Common myeloid progenitor, CD34-positive (primary cell): ENCODE data around the gene SULF2.
A peak's percentile ranks its signal among the peaks of the same experiment; 100 is the strongest.

Source experiments
- CTCF ChIA-PET: fragments of 350-600 bp; sonication (Branson Sonifier 250); formaldehyde crosslinking; loops from one replicate; lab custom pipeline; 2021; ENCODE audit warnings: antibody characterized with exemption; lab: Charles Lee
- POLR2A ChIA-PET: fragments of 350-600 bp; sonication (Branson Sonifier 250); formaldehyde crosslinking; loops from one replicate; lab custom pipeline; 2021; ENCODE audit warnings: antibody characterized with exemption; lab: Charles Lee
- DNase-seq, 3 donors: peaks; one replicate each; pipeline versions ENCODE4 v3.0.0 to v3.0.0-alpha.2; 2013
- H3K27ac ChIP-seq, 2 experiments: 1 replicate in 1 of 2; 2 replicates in 1 of 2; pipeline ENCODE4 v1.7.0; 2013; ENCODE audit warnings: inconsistent platforms in 2 of 2, low read length in 2 of 2, mild to moderate bottlenecking in 2 of 2, low read depth in 1 of 2, moderate library complexity in 1 of 2; ENCODE audit not compliant: severe bottlenecking in 2 of 2, insufficient read depth in 1 of 2, poor library complexity in 1 of 2
- H3K27me3 ChIP-seq, 5 experiments: replicated peaks in 2 of 5; 1 replicate in 3 of 5; 2 replicates in 2 of 5; pipeline versions ENCODE4 v1.6.1 to v1.7.0; 2013; ENCODE audit warnings: low read length in 4 of 5, mild to moderate bottlenecking in 2 of 5, moderate library complexity in 2 of 5, inconsistent platforms in 1 of 5; ENCODE audit not compliant: insufficient read depth in 5 of 5, control insufficient read depth in 4 of 5
- H3K36me3 ChIP-seq, 4 experiments: 1 replicate in 2 of 4; 2 replicates in 2 of 4; pipeline versions ENCODE4 v1.6.1 to v1.7.0; 2013; ENCODE audit warnings: low read length in 3 of 4, control low read depth in 1 of 4, mild to moderate bottlenecking in 1 of 4; ENCODE audit not compliant: control insufficient read depth in 4 of 4, insufficient read depth in 4 of 4
- H3K4me1 ChIP-seq, 4 experiments: 1 replicate in 3 of 4; 2 replicates in 1 of 4; pipeline versions ENCODE4 v1.6.1 to v1.7.1; 2013; ENCODE audit warnings: low read length in 3 of 4, mild to moderate bottlenecking in 3 of 4, control low read depth in 1 of 4, inconsistent platforms in 1 of 4, moderate library complexity in 1 of 4; ENCODE audit not compliant: control insufficient read depth in 4 of 4, insufficient read depth in 4 of 4; ENCODE audit errors: control extremely low read depth in 1 of 4
- H3K4me3 ChIP-seq, 7 experiments: 1 replicate in 4 of 7; 2 replicates in 3 of 7; pipeline versions ENCODE4 v1.5.1 to v1.7.0; 2013; ENCODE audit warnings: mild to moderate bottlenecking in 7 of 7, low read length in 6 of 7, moderate library complexity in 6 of 7, inconsistent platforms in 2 of 7, low read depth in 2 of 7, control low read depth in 1 of 7; ENCODE audit not compliant: insufficient read depth in 4 of 7, control insufficient read depth in 1 of 7; ENCODE audit errors: extremely low read depth in 1 of 7
- H3K9me3 ChIP-seq, 5 experiments: 1 replicate in 4 of 5; 2 replicates in 1 of 5; pipeline versions ENCODE4 v1.6.1 to v1.7.1; 2013; ENCODE audit warnings: low read length in 4 of 5, mild to moderate bottlenecking in 2 of 5, inconsistent platforms in 1 of 5, low read depth in 1 of 5, moderate library complexity in 1 of 5; ENCODE audit not compliant: control insufficient read depth in 4 of 5, insufficient read depth in 2 of 5; ENCODE audit errors: control extremely low read depth in 1 of 5
- WGBS: methylation state at CpG from one replicate; pipeline ENCODE4 v1.1.5; 2013; ENCODE audit not compliant: insufficient coverage; 5-methylcytosine and 5-hydroxymethylcytosine counted together

The SULF2 gene

DNA sequence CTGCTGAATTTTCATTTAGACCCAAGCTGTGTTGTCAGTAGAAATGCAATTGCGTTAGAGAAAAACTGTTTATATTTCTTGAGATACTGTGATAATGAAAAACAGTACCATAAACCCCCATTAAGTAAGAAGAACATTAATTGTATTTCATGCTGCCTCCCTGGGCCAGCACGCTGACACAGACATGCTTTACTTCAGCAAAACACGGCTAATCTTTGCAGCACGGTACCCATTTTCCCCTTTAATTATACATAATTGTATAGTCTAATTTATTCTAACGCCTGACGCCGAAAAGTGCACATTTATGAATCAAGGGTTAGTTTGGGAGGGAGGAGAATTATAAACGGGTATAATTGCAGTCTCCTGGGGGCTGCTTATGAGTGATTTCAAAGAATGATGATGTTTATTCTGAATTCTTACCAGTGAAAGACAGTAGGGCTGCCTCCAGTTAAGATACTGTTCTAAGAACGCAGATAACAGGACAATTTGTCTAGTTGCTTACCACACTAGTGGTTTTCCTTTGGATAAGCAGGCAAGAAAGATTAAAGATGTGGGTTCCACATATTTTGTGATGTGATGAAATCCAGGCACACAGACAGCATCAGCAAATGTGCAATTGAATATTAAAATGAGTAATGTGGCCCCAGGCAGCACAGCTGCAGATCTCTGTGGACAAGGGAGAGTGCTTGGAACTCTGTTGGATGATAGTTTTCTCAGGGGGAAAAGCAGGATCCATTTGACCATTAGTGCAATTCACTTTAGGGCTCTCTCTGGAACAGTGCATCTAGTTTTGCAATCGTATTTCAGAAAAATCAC, 4.7 kb upstream of the SULF2 start:
- POLR2A ChIA-PET, result no interaction called here

DNA sequence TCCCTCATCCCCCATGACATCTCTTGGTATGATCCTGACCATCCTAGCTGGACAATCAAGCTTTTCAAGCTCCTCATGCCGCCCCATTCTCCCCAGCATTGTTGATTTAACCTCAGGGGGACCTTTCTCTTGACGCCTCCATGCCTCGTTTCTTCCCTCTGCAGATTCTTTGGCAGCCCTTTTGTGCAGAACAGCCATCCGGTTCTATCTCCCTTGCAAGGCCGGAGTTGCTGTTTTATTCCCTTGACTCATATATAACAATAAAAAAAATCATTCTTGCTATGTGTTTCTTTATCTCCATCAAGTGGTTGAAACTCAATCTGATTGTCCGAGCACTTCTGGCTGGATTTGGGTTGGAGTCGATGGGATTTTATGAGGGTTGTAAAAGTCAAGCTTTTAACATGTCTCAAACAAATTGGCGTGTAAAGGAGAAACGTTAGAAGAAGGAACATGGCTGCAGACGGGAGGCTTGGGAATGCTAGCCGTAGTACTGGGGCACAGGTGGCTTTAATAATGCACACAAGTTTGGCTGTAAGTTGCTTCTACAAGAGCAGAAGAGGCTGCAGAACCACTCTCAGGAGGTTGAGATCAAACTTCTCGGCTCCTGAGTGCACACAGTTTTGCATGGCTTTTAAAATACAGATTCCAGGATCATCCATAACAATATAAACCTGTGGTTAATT, 3.9 kb upstream of the SULF2 start:
- ChIA-PET POLR2A (no interaction called here), CTCF (no interaction called here)
- no peak overlapping the region for H3K27ac ChIP-seq
- WGBS, result 94% methylated on average over 8 of the region's 12 CpGs
- no peak overlapping the region for H3K4me3 ChIP-seq
- H3K9me3 ChIP-seq, result no peaks in the 10 kb centered on the region
- no peaks in the 10 kb centered on the region for H3K36me3 ChIP-seq
- peaks cover 4 to 19% (median 18%) of the 10 kb centered on the region in 4 experiments for H3K4me1 ChIP-seq
- no peak for DNase-seq
- H3K27me3 ChIP-seq, result peaks cover 2 to 50% (median 14%) of the 10 kb centered on the region in 5 experiments

More for the DNA sequence above, 4.7 kb upstream of the SULF2 start:
- WGBS, result 95% methylated on average over 5 of the region's 10 CpGs
- no peak overlapping the region for H3K27ac ChIP-seq
- peaks cover 0 to 12% (median 11%) of the 10 kb centered on the region in 4 experiments for H3K4me1 ChIP-seq
- H3K9me3 ChIP-seq, result no peaks in the 10 kb centered on the region
- H3K36me3 ChIP-seq, result no peaks in the 10 kb centered on the region
- no peak overlapping the region for H3K4me3 ChIP-seq
- peaks cover 0 to 43% (median 9%) of the 10 kb centered on the region in 5 experiments for H3K27me3 ChIP-seq
- CTCF ChIA-PET, result interaction anchor here (1.0 kb wide), 1 partner anchor 13 kb away, joined by 3 read pairs; no protein-coding TSS in a partner anchor
- peak in 1 of 3 donors; percentile 41 for DNase-seq

DNA sequence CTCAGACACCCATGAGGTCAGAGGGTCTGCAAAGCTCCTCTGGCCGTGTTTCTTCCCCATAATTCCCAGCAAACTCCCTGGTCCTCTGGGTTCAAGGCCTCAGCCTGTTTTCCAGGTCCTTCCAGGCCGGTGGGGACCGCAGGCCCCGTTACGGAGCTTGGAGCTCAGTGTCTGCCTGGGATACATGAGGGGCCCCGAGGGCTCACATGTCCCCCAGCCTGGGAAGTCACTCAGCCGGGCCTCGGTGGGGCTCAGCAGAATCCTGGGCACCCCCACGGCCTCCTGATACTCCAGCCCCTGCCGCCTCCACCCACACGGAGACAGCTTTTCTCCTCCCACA, 3.4 kb upstream of the SULF2 start:
- WGBS, result 97% methylated on average over 11 of the region's 11 CpGs
- Histone ChIP-seq H3K4me1 (peaks cover 4 to 23% (median 20%) of the 10 kb centered on the region in 4 experiments), H3K36me3 (no peaks in the 10 kb centered on the region), H3K4me3 (no peak overlapping the region), H3K27me3 (peaks cover 2 to 55% (median 20%) of the 10 kb centered on the region in 5 experiments), H3K9me3 (no peaks in the 10 kb centered on the region), H3K27ac (no peak overlapping the region)
- ChIA-PET CTCF (no interaction called here), POLR2A (no interaction called here)
- DNase-seq, result no peak

DNA sequence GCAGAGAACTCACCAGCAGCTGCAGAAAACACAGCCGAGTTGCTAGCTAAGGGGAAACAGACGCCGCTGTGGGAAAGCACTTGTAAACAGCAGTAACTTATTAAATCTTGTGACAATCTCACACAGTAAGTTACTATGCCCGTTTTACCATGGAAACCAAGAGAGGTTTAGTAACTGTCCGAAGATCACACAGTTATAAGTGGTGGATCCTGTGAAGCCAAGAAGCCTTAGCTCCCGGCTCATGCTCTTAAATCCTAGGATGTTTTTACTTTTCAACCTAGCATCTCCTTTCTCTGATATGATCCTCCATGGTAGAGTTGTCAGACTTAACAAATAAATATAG, 1.5 kb upstream of the SULF2 start:
- ChIA-PET CTCF (interaction anchor here (0.6 to 1.8 kb wide), 8 partner anchors 9 to 834 kb away, joined by 3 to 6 read pairs (median 3); no protein-coding TSS in a partner anchor), POLR2A (no interaction called here)
- peak in 1 of 3 donors; percentile 54 for DNase-seq
- H3K36me3 ChIP-seq, result no peaks in the 10 kb centered on the region
- no peaks in the 10 kb centered on the region for H3K9me3 ChIP-seq
- WGBS, result 7% methylated on average over 5 of the region's 6 CpGs
- H3K4me1 ChIP-seq, result peaks cover 4 to 23% (median 20%) of the 10 kb centered on the region in 4 experiments
- H3K4me3 ChIP-seq, result peak overlapping the region in 5 of 7 experiments; percentile 37 to 75 (median 60)
- no peak overlapping the region for H3K27ac ChIP-seq
- H3K27me3 ChIP-seq, result peaks cover 7 to 75% (median 31%) of the 10 kb centered on the region in 5 experiments

DNA sequence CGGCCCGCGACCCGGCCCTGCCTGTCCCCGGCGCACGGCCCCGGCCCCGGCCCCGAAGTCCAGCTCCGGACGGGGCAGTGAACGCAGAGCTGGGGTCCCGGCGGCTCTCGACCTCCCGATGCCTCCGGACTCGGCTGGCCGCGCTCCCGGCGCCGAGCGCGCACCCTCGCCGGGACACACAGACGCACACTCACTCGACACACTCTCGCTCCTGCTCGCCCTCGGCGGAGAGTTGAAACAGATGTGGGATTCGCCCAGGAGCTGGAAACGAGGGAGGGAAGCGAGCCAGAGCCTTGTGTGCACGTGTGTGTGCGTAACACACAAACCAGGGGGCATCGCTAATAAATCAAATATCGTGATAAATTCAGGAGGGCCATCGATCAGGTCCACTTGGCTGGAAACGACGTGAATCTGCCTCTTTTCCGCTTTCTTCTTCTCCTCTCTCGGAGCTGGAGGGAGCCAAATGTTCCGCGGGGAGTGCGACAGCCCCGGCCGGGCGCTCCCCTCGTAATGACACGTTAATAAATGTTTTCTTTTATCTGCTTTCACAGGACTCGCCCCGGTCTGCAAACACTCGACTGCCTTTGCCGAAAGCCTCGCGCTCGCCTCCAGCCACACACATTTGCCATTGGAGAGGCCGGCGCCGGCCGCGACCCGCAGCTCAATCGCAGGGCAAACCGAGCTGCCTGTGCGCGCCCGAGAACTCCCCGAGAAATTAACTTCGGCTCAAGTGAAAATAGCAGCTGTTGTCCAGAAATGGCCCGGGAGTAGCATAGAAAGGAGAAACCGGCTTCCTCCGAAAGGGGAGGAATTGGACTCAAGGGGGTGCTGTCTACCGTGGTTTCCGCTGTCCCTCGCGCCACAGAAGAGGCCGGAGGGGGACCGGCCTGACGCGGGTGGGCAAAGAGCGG, 828 bp upstream of the SULF2 start:
- peak; percentile 22 to 63 (median 28) for DNase-seq
- under 1% methylated on average over 64 of the region's 86 CpGs for WGBS
- Histone ChIP-seq H3K27ac (no peak overlapping the region), H3K9me3 (no peaks in the 10 kb centered on the region), H3K4me3 (peak overlapping the region in 6 of 7 experiments; percentile 37 to 75 (median 55)), H3K27me3 (peaks cover 7 to 80% (median 31%) of the 10 kb centered on the region in 5 experiments), H3K36me3 (no peaks in the 10 kb centered on the region), H3K4me1 (peaks cover 4 to 23% (median 20%) of the 10 kb centered on the region in 4 experiments)
- ChIA-PET POLR2A (no interaction called here), CTCF (interaction anchor here (0.7 to 1.8 kb wide), 7 partner anchors 8 to 835 kb away, joined by 3 to 6 read pairs (median 3); no protein-coding TSS in a partner anchor)

DNA sequence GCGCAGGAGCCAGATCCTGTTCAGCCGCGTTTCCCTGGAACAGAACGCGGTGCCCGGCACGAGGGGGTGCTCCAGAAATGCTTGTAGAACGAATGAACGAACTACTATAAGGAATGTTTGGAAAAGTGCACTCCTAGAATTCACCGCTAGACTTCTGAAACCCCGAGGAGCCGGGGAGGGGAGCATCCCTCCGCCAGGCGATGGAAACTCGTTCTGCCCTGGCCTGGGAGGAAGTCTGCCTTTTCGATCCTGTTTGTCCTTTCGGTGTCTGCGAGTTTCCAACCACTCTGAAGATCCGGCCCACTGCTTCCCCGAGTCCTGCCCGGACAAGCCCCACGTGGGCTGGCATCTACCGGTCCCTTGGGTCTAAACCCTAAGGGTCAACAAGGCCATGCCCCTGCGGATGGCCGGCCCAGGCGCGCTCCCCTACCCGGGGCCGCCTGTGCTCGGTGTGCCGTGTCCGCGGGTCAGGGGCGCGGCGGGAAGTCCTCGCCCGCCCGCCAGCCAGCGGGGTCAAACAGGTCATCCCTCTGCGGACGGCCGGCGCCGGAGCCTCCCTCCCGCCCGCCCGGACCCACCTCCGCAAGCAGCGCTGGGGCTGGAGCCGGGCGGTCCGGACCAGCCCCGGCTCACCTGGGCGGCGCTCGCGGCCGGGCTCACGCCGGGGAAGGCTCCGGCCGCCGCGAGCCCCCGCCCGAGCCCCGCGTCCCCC, 526 bp downstream of the SULF2 start:
- Histone ChIP-seq H3K36me3 (no peaks in the 10 kb centered on the region), H3K9me3 (no peaks in the 10 kb centered on the region), H3K4me1 (peaks cover 4 to 23% (median 20%) of the 10 kb centered on the region in 4 experiments), H3K27me3 (peaks cover 7 to 81% (median 31%) of the 10 kb centered on the region in 5 experiments), H3K4me3 (peak overlapping the region in 5 of 7 experiments; percentile 26 to 69 (median 48)), H3K27ac (no peak overlapping the region)
- ChIA-PET CTCF (interaction anchor here (1.4 to 1.5 kb wide), 2 partner anchors 58 to 60 kb away, joined by 5 read pairs; no protein-coding TSS in a partner anchor), POLR2A (no interaction called here)
- 3% methylated on average over 37 of the region's 69 CpGs for WGBS
- DNase-seq, result peak in 1 of 3 donors; percentile 26
